HepG2 (cell line): Measurements from ENCODE around the gene ARHGEF10L. TPM values are rescaled to one million over a fixed set of nuclear protein-coding genes. Genes with fewer than 3 reads are reported as not detected.

ENCODE experiments used
- ARNTL ChIP-seq: sonication (generic); formaldehyde crosslinking; IDR thresholded peaks from 2 replicates; pipeline ENCODE4 v1.4.0; 2020; ENCODE audit warnings: mild to moderate bottlenecking, missing genetic modification reagents
- CBFB ChIP-seq: sonication (generic); formaldehyde crosslinking; IDR thresholded peaks from 2 replicates; pipeline ENCODE4 v1.4.0; 2020; ENCODE audit warnings: missing genetic modification reagents
- GATAD2A ChIP-seq: IDR thresholded peaks from 2 replicates; pipeline ENCODE4 v1.6.1; 2016
- HES4 ChIP-seq: sonication (generic); formaldehyde crosslinking; IDR thresholded peaks from 2 replicates; pipeline ENCODE4 v1.9.0; 2021; ENCODE audit warnings: mild to moderate bottlenecking, missing genetic modification reagents, borderline replicate concordance
- HNF4G ChIP-seq, 2 experiments: sonication (generic) in 1 of 2; formaldehyde crosslinking in 1 of 2; IDR thresholded peaks; 2 replicates each; pipeline versions ENCODE4 v1.4.0 to v1.6.1; 2011 to 2020; ENCODE audit warnings: borderline replicate concordance in 2 of 2, low read depth in 2 of 2, mild to moderate bottlenecking in 2 of 2, low read length in 1 of 2, missing genetic modification reagents in 1 of 2, moderate library complexity in 1 of 2
- IRF2 ChIP-seq: IDR thresholded peaks from 2 replicates; pipeline ENCODE4 v1.6.1; 2018; ENCODE audit warnings: missing genetic modification reagents, missing compliant biosample characterization
- KDM2A ChIP-seq: sonication (generic); formaldehyde crosslinking; IDR thresholded peaks from 2 replicates; pipeline ENCODE4 v1.4.0; 2020; ENCODE audit warnings: low read depth, missing genetic modification reagents, borderline replicate concordance
- MAF1 ChIP-seq: sonication (generic); formaldehyde crosslinking; IDR thresholded peaks from 2 replicates; pipeline ENCODE4 v1.5.0; 2020; ENCODE audit warnings: missing genetic modification reagents, borderline replicate concordance
- NR3C1 ChIP-seq: sonication (generic); formaldehyde crosslinking; IDR thresholded peaks from 2 replicates; pipeline ENCODE4 v1.4.0; 2020; ENCODE audit warnings: missing genetic modification reagents
- POLR2AphosphoS5 ChIP-seq: IDR thresholded peaks from 2 replicates; pipeline ENCODE4 v1.6.1; 2012; ENCODE audit warnings: low read depth, low read length
- ZC3H4 ChIP-seq: sonication (generic); formaldehyde crosslinking; IDR thresholded peaks from 2 replicates; pipeline ENCODE4 v1.4.0; 2020; ENCODE audit warnings: missing genetic modification reagents, borderline replicate concordance
- ZNF430 ChIP-seq: sonication (generic); formaldehyde crosslinking; IDR thresholded peaks from 2 replicates; pipeline ENCODE4 v1.9.0; 2021; ENCODE audit warnings: mild to moderate bottlenecking, missing genetic modification reagents
- ZNF749 ChIP-seq: sonication (generic); formaldehyde crosslinking; IDR thresholded peaks from 2 replicates; pipeline ENCODE4 v1.8.0; 2022; ENCODE audit warnings: mild to moderate bottlenecking, missing genetic modification reagents, moderate library complexity, borderline replicate concordance
- polyA plus RNA-seq, 8 experiments: library from polyadenylated mRNA; depleted of rRNA in 3 of 8; stranded (reverse) in 7 of 8; unstranded in 1 of 8; fragments of >200 nt; fragmentation: Illumina TruSeq in 4 of 8; extraction: Trizol in 4 of 8; gene quantifications; 2 replicates each; pipeline versions ENCODE4 v1.2.1 to v1.2.3, GENCODE V29; 2011 to 2016; ENCODE audit warnings: low read depth in 4 of 8, missing spikeins in 1 of 8, mixed read lengths in 1 of 8; ENCODE audit not compliant: insufficient read depth in 1 of 8
- total RNA-seq, 5 experiments: library from RNA; depleted of rRNA; stranded (reverse); fragments of >200 nt; fragmentation: Illumina TruSeq; extraction: Trizol; gene quantifications; 2 replicates each; pipeline ENCODE4 v1.2.3, GENCODE V29; 2016; ENCODE audit warnings: low read depth in 1 of 5
- TF ChIP-seq, protein P1 (sequence below): sonication (generic); formaldehyde crosslinking; IDR thresholded peaks from 2 replicates; pipeline ENCODE4 v1.4.0; 2020; ENCODE audit warnings: mild to moderate bottlenecking, missing genetic modification reagents
- TF ChIP-seq, protein P2 (sequence below): sonication (generic); formaldehyde crosslinking; IDR thresholded peaks from 2 replicates; pipeline ENCODE4; 2020; ENCODE audit warnings: missing genetic modification reagents, mild to moderate bottlenecking, borderline replicate concordance
- TF ChIP-seq, protein P3 (sequence below): sonication (generic); formaldehyde crosslinking; IDR thresholded peaks from 2 replicates; pipeline ENCODE4 v1.5.1; 2020; ENCODE audit warnings: missing genetic modification reagents, mild to moderate bottlenecking, borderline replicate concordance
- TF ChIP-seq, protein P4 (sequence below): sonication (generic); formaldehyde crosslinking; IDR thresholded peaks from 2 replicates; pipeline ENCODE4 v1.5.0; 2020; ENCODE audit warnings: missing genetic modification reagents, mild to moderate bottlenecking, borderline replicate concordance
- TF ChIP-seq, protein P5 (sequence below): sonication (generic); formaldehyde crosslinking; conservative IDR thresholded peaks from 2 replicates; pipeline ENCODE4 v1.8.0; 2022; ENCODE audit warnings: low read depth, missing genetic modification reagents

Gene ARHGEF10L
- total and polyA plus RNA-seq, 2 of the 13 experiments (the other 11 are each of a cell fraction or from before 2014, with no cell fraction given), result 46.5 to 78.3 TPM

DNA sequence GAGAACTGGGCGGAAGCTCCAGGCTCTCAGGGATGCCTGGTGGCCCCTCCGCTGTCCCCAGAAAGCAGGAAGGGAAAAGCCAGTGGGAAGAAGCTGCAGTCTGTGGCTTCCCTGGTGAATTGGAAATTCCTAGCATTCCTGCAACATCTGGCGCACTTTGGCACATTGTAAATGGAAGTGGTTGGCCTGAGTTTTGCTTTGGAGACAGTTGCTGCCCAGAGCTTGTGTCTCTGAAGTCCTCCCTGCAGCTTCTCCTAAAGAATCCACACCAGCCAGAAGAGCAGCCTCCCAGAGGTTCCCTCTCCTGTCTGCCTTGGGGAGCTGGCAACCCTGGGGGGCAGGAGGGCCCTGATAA, 48.2 kb downstream of the ARHGEF10L start (continued):
- TF ChIP-seq, protein P1, sequence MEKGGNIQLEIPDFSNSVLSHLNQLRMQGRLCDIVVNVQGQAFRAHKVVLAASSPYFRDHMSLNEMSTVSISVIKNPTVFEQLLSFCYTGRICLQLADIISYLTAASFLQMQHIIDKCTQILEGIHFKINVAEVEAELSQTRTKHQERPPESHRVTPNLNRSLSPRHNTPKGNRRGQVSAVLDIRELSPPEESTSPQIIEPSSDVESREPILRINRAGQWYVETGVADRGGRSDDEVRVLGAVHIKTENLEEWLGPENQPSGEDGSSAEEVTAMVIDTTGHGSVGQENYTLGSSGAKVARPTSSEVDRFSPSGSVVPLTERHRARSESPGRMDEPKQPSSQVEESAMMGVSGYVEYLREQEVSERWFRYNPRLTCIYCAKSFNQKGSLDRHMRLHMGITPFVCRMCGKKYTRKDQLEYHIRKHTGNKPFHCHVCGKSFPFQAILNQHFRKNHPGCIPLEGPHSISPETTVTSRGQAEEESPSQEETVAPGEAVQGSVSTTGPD (CRISPR knock-in tag), result peak; percentile 28; the same call in 1 of the 2 replicates
- TF ChIP-seq IRF2 (no peak), HNF4G (IDR thresholded peaks at IDR 0.05; ENCODE audit: borderline replicate concordance, low read depth, low read length) (peak; percentile 62; the same call in 1 of the 2 replicates), HNF4G (CRISPR knock-in tag; IDR thresholded peaks at IDR 0.05; ENCODE audit: borderline replicate concordance, low read depth) (no peak), POLR2AphosphoS5 (peak; percentile 47; the same call in 1 of the 2 replicates), NR3C1 (CRISPR knock-in tag) (no peak), HES4 (CRISPR knock-in tag) (0 out of 2 replicates have a peak, but pooled peaks have one; percentile 5), ZC3H4 (CRISPR knock-in tag) (no peak), ZNF749 (CRISPR knock-in tag) (no peak), KDM2A (CRISPR knock-in tag) (no peak), GATAD2A (no peak), ZNF430 (CRISPR knock-in tag) (no peak), ARNTL (no peak), CBFB (peak; percentile 55; the same call in 1 of the 2 replicates), MAF1 (no peak)
- TF ChIP-seq, protein P2, sequence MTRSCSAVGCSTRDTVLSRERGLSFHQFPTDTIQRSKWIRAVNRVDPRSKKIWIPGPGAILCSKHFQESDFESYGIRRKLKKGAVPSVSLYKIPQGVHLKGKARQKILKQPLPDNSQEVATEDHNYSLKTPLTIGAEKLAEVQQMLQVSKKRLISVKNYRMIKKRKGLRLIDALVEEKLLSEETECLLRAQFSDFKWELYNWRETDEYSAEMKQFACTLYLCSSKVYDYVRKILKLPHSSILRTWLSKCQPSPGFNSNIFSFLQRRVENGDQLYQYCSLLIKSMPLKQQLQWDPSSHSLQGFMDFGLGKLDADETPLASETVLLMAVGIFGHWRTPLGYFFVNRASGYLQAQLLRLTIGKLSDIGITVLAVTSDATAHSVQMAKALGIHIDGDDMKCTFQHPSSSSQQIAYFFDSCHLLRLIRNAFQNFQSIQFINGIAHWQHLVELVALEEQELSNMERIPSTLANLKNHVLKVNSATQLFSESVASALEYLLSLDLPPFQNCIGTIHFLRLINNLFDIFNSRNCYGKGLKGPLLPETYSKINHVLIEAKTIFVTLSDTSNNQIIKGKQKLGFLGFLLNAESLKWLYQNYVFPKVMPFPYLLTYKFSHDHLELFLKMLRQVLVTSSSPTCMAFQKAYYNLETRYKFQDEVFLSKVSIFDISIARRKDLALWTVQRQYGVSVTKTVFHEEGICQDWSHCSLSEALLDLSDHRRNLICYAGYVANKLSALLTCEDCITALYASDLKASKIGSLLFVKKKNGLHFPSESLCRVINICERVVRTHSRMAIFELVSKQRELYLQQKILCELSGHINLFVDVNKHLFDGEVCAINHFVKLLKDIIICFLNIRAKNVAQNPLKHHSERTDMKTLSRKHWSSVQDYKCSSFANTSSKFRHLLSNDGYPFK (CRISPR knock-in tag), result no peak
- TF ChIP-seq, protein P3, sequence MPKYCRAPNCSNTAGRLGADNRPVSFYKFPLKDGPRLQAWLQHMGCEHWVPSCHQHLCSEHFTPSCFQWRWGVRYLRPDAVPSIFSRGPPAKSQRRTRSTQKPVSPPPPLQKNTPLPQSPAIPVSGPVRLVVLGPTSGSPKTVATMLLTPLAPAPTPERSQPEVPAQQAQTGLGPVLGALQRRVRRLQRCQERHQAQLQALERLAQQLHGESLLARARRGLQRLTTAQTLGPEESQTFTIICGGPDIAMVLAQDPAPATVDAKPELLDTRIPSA (CRISPR knock-in tag), result no peak
- TF ChIP-seq, protein P4, sequence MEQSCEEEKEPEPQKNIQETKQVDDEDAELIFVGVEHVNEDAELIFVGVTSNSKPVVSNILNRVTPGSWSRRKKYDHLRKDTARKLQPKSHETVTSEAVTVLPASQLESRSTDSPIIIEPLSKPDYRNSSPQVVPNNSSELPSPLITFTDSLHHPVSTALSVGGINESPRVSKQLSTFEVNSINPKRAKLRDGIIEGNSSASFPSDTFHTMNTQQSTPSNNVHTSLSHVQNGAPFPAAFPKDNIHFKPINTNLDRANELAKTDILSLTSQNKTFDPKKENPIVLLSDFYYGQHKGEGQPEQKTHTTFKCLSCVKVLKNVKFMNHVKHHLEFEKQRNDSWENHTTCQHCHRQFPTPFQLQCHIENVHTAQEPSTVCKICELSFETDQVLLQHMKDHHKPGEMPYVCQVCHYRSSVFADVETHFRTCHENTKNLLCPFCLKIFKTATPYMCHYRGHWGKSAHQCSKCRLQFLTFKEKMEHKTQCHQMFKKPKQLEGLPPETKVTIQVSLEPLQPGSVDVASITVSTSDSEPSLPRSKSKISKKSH (CRISPR knock-in tag), result no peak
- TF ChIP-seq, protein P5, sequence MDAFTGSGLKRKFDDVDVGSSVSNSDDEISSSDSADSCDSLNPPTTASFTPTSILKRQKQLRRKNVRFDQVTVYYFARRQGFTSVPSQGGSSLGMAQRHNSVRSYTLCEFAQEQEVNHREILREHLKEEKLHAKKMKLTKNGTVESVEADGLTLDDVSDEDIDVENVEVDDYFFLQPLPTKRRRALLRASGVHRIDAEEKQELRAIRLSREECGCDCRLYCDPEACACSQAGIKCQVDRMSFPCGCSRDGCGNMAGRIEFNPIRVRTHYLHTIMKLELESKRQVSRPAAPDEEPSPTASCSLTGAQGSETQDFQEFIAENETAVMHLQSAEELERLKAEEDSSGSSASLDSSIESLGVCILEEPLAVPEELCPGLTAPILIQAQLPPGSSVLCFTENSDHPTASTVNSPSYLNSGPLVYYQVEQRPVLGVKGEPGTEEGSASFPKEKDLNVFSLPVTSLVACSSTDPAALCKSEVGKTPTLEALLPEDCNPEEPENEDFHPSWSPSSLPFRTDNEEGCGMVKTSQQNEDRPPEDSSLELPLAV (CRISPR knock-in tag), result no peak
